Measurements from ENCODE around the gene SLC4A8.

Gene SLC4A8

DNA sequence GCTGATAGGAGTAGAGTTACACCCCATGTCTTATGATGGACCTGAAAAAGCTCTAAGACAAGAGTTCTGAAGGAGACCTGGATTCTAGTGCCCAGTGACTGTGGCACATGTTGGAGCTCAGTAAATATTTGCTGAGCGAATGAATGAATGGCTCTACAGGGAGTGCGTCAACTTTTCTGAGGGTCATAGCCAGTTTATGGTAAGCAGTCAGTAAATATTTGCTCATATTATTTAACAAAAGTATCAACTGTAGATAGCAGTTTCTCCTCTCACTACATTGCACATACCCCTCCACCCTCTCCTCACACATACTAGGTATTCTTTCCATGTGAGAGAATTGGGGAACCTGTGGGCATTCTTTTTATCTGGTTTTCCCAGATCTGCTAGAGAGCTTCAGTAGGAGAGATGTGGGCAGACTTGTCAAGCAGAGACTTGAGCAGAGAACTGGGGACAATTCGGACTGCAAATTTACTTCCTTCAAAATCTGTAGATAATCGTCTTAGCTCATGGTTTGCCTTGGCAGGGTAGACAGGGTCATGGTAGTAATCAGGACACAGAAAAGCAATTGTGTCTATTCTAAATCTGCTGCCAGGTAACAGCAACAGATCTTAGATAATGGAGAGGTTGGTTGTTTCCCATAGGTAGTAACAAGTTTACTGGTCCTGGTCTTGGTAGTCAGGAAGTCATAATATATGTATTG lies 5.7 kb downstream of the SLC4A8 start:
- no peak overlapping the region for H2AFZ ChIP-seq (ENCODE audit: low read depth, low read length)
- peaks cover 21 to 44% of the 10 kb centered on the region in 2 experiments for H3K27me3 ChIP-seq (ENCODE audit: control insufficient read depth in 1 of 2, insufficient read depth in 1 of 2, low read length in 2 of 2)
- H3K14ac ChIP-seq (ENCODE audit: low read length in 2 of 2) = no peak overlapping the region
- no peak overlapping the region for H4K91ac ChIP-seq (ENCODE audit: low read length)
- H2BK120ac ChIP-seq (ENCODE audit: low read depth, low read length) = no peak overlapping the region
- H2BK12ac ChIP-seq (ENCODE audit: low read length in 2 of 2) = no peak overlapping the region
- no peak overlapping the region for H3K4ac ChIP-seq (ENCODE audit: low read depth in 1 of 2, low read length in 2 of 2)
- no peak overlapping the region for H2BK5ac ChIP-seq (ENCODE audit: low read depth, low read length, poor library complexity, severe bottlenecking)
- no peaks in the 10 kb centered on the region for H3K79me1 ChIP-seq (replicated peaks; ENCODE audit: low read length, poor library complexity, severe bottlenecking)
- H3K9me3 ChIP-seq (ENCODE audit: control insufficient read depth, low read length) = no peaks in the 10 kb centered on the region
- no peak overlapping the region for H2BK15ac ChIP-seq (ENCODE audit: low read depth, poor library complexity, severe bottlenecking)
- 75% methylated on average over 1 of the region's 4 CpGs for WGBS
- no peak overlapping the region for H4K8ac ChIP-seq (ENCODE audit: low read length)
- H3K4me2 ChIP-seq (ENCODE audit: low read length, poor library complexity, severe bottlenecking) = no peak overlapping the region
- no peak overlapping the region for H3K9ac ChIP-seq (ENCODE audit: low read length)
- no peak for DNase-seq
- H3K36me3 ChIP-seq (ENCODE audit: control insufficient read depth in 1 of 2, insufficient read depth in 2 of 2, low read depth in 1 of 2, low read length in 2 of 2) = no peaks in the 10 kb centered on the region
- no peak overlapping the region for H3K4me3 ChIP-seq (ENCODE audit: insufficient read depth in 1 of 2, low read depth in 1 of 2, low read length in 2 of 2)
- no peak overlapping the region for H3K27ac ChIP-seq (ENCODE audit: low read length, poor library complexity, severe bottlenecking)
- no peaks in the 10 kb centered on the region for H3K4me1 ChIP-seq (ENCODE audit: control insufficient read depth, insufficient read depth, low read depth, low read length)
- no peak overlapping the region for H3K23ac ChIP-seq (ENCODE audit: low read length in 2 of 2)
- H2AK5ac ChIP-seq (ENCODE audit: low read length, severe bottlenecking) = no peak overlapping the region
- H3K18ac ChIP-seq (ENCODE audit: low read depth in 1 of 2, low read length in 2 of 2) = no peak overlapping the region

DNA sequence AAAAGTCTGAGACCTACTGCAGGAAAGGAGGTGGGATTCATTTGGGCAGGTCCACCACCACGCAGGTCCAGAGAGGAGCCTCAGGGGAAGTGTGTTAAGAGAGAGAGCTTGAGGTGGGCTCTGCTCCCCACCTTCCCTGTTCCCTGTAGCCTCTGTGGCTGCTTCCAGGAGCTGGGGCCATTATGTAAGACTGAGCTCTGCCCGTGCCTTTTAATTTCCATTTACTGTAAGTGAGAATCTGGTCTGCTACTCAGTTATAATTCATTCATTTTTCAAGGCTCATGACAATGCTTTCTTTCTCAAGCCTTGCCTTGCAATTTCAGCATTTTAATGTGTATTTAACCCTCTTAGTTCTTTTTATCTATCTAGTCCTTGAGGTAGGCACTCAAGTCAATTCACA lies 8.3 kb downstream of the SLC4A8 start:
- Histone ChIP-seq H4K91ac (ENCODE audit: low read length) (no peak overlapping the region), H3K36me3 (ENCODE audit: control insufficient read depth in 1 of 2, insufficient read depth in 2 of 2, low read depth in 1 of 2, low read length in 2 of 2) (no peaks in the 10 kb centered on the region), H3K4me2 (ENCODE audit: low read length, poor library complexity, severe bottlenecking) (no peak overlapping the region), H2BK5ac (ENCODE audit: low read depth, low read length, poor library complexity, severe bottlenecking) (no peak overlapping the region), H3K9ac (ENCODE audit: low read length) (no peak overlapping the region), H3K14ac (ENCODE audit: low read length in 2 of 2) (no peak overlapping the region), H2BK120ac (ENCODE audit: low read depth, low read length) (no peak overlapping the region), H3K23ac (ENCODE audit: low read length in 2 of 2) (no peak overlapping the region), H2BK12ac (ENCODE audit: low read length in 2 of 2) (no peak overlapping the region), H3K4me3 (ENCODE audit: insufficient read depth in 1 of 2, low read depth in 1 of 2, low read length in 2 of 2) (no peak overlapping the region), H2AK5ac (ENCODE audit: low read length, severe bottlenecking) (no peak overlapping the region), H3K27me3 (ENCODE audit: control insufficient read depth in 1 of 2, insufficient read depth in 1 of 2, low read length in 2 of 2) (peaks cover 24 to 34% of the 10 kb centered on the region in 2 experiments), H2AFZ (ENCODE audit: low read depth, low read length) (no peak overlapping the region), H3K79me1 (replicated peaks; ENCODE audit: low read length, poor library complexity, severe bottlenecking) (no peaks in the 10 kb centered on the region), H3K27ac (ENCODE audit: low read length, poor library complexity, severe bottlenecking) (no peak overlapping the region), H3K4ac (ENCODE audit: low read depth in 1 of 2, low read length in 2 of 2) (no peak overlapping the region), H3K9me3 (ENCODE audit: control insufficient read depth, low read length) (no peaks in the 10 kb centered on the region), H2BK15ac (ENCODE audit: low read depth, poor library complexity, severe bottlenecking) (no peak overlapping the region), H3K18ac (ENCODE audit: low read depth in 1 of 2, low read length in 2 of 2) (no peak overlapping the region), H3K4me1 (ENCODE audit: control insufficient read depth, insufficient read depth, low read depth, low read length) (no peaks in the 10 kb centered on the region), H4K8ac (ENCODE audit: low read length) (no peak overlapping the region)
- WGBS = 77% methylated on average over 2 of the region's 2 CpGs
- DNase-seq = no peak

DNA sequence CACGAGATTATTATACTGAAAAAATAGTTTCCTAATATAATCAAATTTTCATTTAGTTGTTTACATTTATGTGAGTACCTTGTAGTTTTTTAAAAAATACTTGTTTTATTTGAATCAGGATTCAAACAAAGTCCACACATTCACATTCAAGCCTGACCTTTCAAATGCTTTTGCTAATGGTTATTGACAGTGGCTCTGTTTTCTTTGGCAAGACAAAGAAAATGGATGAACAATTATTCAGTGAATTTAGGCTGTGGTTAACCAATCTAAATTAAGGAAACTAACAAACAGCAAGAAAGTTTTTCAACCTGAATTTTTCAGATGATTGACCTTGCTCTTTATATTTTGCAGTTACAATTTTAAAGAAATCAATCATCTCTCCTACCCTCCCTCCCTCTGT lies 9.7 kb downstream of the SLC4A8 start:
- Histone ChIP-seq H3K4me1 (ENCODE audit: control insufficient read depth, insufficient read depth, low read depth, low read length) (no peaks in the 10 kb centered on the region), H3K14ac (ENCODE audit: low read length in 2 of 2) (no peak overlapping the region), H3K9ac (ENCODE audit: low read length) (no peak overlapping the region), H2AFZ (ENCODE audit: low read depth, low read length) (no peak overlapping the region), H2AK5ac (ENCODE audit: low read length, severe bottlenecking) (no peak overlapping the region), H3K79me1 (replicated peaks; ENCODE audit: low read length, poor library complexity, severe bottlenecking) (no peaks in the 10 kb centered on the region), H3K36me3 (ENCODE audit: control insufficient read depth in 1 of 2, insufficient read depth in 2 of 2, low read depth in 1 of 2, low read length in 2 of 2) (no peaks in the 10 kb centered on the region), H3K4me2 (ENCODE audit: low read length, poor library complexity, severe bottlenecking) (no peak overlapping the region), H3K4me3 (ENCODE audit: insufficient read depth in 1 of 2, low read depth in 1 of 2, low read length in 2 of 2) (no peak overlapping the region), H2BK15ac (ENCODE audit: low read depth, poor library complexity, severe bottlenecking) (no peak overlapping the region), H2BK12ac (ENCODE audit: low read length in 2 of 2) (no peak overlapping the region), H3K27me3 (ENCODE audit: control insufficient read depth in 1 of 2, insufficient read depth in 1 of 2, low read length in 2 of 2) (peaks cover 20 to 24% of the 10 kb centered on the region in 2 experiments), H3K9me3 (ENCODE audit: control insufficient read depth, low read length) (no peaks in the 10 kb centered on the region), H3K23ac (ENCODE audit: low read length in 2 of 2) (no peak overlapping the region), H2BK5ac (ENCODE audit: low read depth, low read length, poor library complexity, severe bottlenecking) (no peak overlapping the region), H2BK120ac (ENCODE audit: low read depth, low read length) (no peak overlapping the region), H3K4ac (ENCODE audit: low read depth in 1 of 2, low read length in 2 of 2) (no peak overlapping the region), H4K8ac (ENCODE audit: low read length) (no peak overlapping the region), H4K91ac (ENCODE audit: low read length) (no peak overlapping the region), H3K18ac (ENCODE audit: low read depth in 1 of 2, low read length in 2 of 2) (no peak overlapping the region), H3K27ac (ENCODE audit: low read length, poor library complexity, severe bottlenecking) (no peak overlapping the region)
- no CpG with 5 or more reads among the region's 1 CpG for WGBS
- DNase-seq = no peak

DNA sequence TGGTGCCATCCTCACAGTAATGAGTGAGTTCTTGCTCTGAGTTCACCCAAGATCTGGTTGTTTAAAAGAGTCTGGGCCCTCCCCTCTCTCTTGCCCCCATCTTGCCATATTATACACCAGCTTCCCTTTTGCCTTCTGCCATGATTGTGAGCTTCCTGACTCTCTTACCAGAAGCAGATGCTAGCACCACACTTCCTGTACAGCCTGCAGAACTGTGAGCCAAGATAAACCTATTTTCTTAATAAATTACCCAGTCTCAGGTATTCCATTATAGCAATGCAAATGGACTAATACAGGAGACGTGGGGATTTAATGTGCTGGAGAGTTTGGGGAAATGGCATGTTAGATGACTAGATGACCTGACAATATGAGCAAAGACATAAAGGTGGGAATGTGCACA lies 12.8 kb downstream of the SLC4A8 start:
- Histone ChIP-seq H2AK5ac (ENCODE audit: low read length, severe bottlenecking) (no peak overlapping the region), H2BK120ac (ENCODE audit: low read depth, low read length) (no peak overlapping the region), H3K36me3 (ENCODE audit: control insufficient read depth in 1 of 2, insufficient read depth in 2 of 2, low read depth in 1 of 2, low read length in 2 of 2) (no peaks in the 10 kb centered on the region), H3K79me1 (replicated peaks; ENCODE audit: low read length, poor library complexity, severe bottlenecking) (no peaks in the 10 kb centered on the region), H3K27me3 (ENCODE audit: control insufficient read depth in 1 of 2, insufficient read depth in 1 of 2, low read length in 2 of 2) (peaks cover 14 to 27% of the 10 kb centered on the region in 2 experiments), H2BK15ac (ENCODE audit: low read depth, poor library complexity, severe bottlenecking) (peak overlapping the region; percentile 23), H3K18ac (ENCODE audit: low read depth in 1 of 2, low read length in 2 of 2) (no peak overlapping the region), H3K9me3 (ENCODE audit: control insufficient read depth, low read length) (no peaks in the 10 kb centered on the region), H3K23ac (ENCODE audit: low read length in 2 of 2) (no peak overlapping the region), H3K4me1 (ENCODE audit: control insufficient read depth, insufficient read depth, low read depth, low read length) (no peaks in the 10 kb centered on the region), H2AFZ (ENCODE audit: low read depth, low read length) (no peak overlapping the region), H3K4ac (ENCODE audit: low read depth in 1 of 2, low read length in 2 of 2) (no peak overlapping the region), H4K8ac (ENCODE audit: low read length) (no peak overlapping the region), H2BK5ac (ENCODE audit: low read depth, low read length, poor library complexity, severe bottlenecking) (no peak overlapping the region), H3K4me3 (ENCODE audit: insufficient read depth in 1 of 2, low read depth in 1 of 2, low read length in 2 of 2) (no peak overlapping the region), H3K4me2 (ENCODE audit: low read length, poor library complexity, severe bottlenecking) (no peak overlapping the region), H3K9ac (ENCODE audit: low read length) (no peak overlapping the region), H2BK12ac (ENCODE audit: low read length in 2 of 2) (no peak overlapping the region), H4K91ac (ENCODE audit: low read length) (no peak overlapping the region), H3K14ac (ENCODE audit: low read length in 2 of 2) (no peak overlapping the region), H3K27ac (ENCODE audit: low read length, poor library complexity, severe bottlenecking) (no peak overlapping the region)
- DNase-seq = no peak
- WGBS = 82% methylated on average over 1 of the region's 1 CpG
